HepG2 (cell line): Measurements from ENCODE around the gene TNC.

ENCODE experiments used
- FOXK1 ChIP-seq: sonication (generic); formaldehyde crosslinking; IDR thresholded peaks from 2 replicates; pipeline ENCODE4 v1.4.0; 2020; ENCODE audit warnings: low read depth, missing genetic modification reagents, borderline replicate concordance
- HOMEZ ChIP-seq: IDR thresholded peaks from 2 replicates; pipeline ENCODE4 v1.6.1; 2016; ENCODE audit warnings: low read depth
- POLR2A ChIP-seq, 2 experiments: IDR thresholded peaks; 2 replicates each; pipeline ENCODE4 v1.6.1; 2011; ENCODE audit warnings: low read depth in 2 of 2, low read length in 2 of 2, mild to moderate bottlenecking in 1 of 2, moderate library complexity in 1 of 2; ENCODE audit not compliant: insufficient read depth in 1 of 2
- ZNF619 ChIP-seq: sonication (generic); formaldehyde crosslinking; IDR thresholded peaks from 2 replicates; pipeline ENCODE4 v1.4.0; 2020; ENCODE audit warnings: mild to moderate bottlenecking, missing genetic modification reagents
- ZNF792 ChIP-seq: IDR thresholded peaks from 2 replicates; pipeline ENCODE4 v1.6.1; 2016

DNA sequence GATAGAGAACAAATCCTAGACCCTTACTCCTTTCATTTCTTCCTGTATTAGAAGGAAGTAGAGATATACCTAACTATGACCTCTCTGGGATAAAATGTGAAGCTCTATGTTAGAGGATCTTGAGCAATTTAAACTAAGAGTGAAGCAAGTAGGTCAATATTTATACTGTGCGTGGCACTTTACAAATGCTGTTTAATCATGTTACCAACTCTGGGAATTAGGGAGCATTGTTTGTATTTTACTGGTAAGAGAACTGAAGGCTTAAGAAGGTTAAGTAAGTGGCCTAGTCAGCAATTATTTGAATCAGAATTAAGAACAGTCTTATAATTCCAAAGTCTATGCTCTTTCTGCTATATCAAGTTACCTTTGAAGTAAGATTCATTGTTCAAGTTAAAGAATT lies 12.0 kb downstream of the TNC start:
- TF ChIP-seq POLR2A (IDR thresholded peaks at IDR 0.05; ENCODE audit: insufficient read depth in 1 of 2, low read depth in 2 of 2, low read length in 2 of 2) (no peak), HOMEZ (CRISPR knock-in tag) (no peak), ZNF619 (CRISPR knock-in tag) (no peak), FOXK1 (CRISPR knock-in tag) (no peak), ZNF792 (no peak)
